ENCODE data around the gene PDHA1.

- TF ChIP-seq, protein P1, sequence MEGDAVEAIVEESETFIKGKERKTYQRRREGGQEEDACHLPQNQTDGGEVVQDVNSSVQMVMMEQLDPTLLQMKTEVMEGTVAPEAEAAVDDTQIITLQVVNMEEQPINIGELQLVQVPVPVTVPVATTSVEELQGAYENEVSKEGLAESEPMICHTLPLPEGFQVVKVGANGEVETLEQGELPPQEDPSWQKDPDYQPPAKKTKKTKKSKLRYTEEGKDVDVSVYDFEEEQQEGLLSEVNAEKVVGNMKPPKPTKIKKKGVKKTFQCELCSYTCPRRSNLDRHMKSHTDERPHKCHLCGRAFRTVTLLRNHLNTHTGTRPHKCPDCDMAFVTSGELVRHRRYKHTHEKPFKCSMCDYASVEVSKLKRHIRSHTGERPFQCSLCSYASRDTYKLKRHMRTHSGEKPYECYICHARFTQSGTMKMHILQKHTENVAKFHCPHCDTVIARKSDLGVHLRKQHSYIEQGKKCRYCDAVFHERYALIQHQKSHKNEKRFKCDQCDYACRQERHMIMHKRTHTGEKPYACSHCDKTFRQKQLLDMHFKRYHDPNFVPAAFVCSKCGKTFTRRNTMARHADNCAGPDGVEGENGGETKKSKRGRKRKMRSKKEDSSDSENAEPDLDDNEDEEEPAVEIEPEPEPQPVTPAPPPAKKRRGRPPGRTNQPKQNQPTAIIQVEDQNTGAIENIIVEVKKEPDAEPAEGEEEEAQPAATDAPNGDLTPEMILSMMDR (IDR thresholded peaks at IDR 0.05): no peak
- no peak for TF ChIP-seq POLR2A (IDR thresholded peaks at IDR 0.05)
Measured at GRCh38 chrX:19368576-19368975, 24.8 kb downstream of the PDHA1 start.

All from lower leg skin (tissue), 3 donors.